CD4-positive, alpha-beta T cell treated with Interferon alpha-2 for 1 hour (primary cell): Measurements from ENCODE around the gene CHID1.

Source experiments
- DNase-seq, 2 donors: peaks; one replicate each; pipeline ENCODE4 v3.0.0-alpha.2; 2020 to 2022

The CHID1 gene

DNA sequence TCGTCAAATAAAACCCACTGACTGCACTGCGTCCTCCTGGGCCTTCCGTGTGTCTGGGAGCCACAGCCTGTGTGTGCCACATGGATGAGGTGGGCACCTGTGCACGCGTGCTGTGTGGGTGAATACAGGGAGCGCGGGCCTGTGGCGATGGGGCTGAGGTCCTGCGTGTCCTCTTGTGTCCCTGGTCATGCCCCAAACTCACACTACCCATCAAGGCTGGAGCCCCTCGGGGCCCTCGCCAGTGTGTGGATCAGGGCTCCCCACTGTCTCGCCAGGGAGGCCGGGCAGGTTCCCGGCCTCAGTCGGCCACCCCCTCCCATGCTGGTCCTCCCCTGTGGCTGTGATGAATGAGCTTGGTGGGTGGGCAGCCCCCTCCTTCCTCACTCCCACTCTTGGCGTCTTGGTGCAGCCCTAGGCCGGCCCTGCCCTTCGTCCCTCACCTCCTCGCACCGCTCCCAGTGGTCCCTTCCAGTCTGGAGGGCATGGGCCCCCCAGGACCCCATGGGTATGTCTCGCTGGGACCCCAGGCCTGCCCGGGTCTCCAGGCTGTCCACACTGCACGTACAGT is 78.6 kb downstream of the CHID1 start:
- DNase-seq, result no peak

DNA sequence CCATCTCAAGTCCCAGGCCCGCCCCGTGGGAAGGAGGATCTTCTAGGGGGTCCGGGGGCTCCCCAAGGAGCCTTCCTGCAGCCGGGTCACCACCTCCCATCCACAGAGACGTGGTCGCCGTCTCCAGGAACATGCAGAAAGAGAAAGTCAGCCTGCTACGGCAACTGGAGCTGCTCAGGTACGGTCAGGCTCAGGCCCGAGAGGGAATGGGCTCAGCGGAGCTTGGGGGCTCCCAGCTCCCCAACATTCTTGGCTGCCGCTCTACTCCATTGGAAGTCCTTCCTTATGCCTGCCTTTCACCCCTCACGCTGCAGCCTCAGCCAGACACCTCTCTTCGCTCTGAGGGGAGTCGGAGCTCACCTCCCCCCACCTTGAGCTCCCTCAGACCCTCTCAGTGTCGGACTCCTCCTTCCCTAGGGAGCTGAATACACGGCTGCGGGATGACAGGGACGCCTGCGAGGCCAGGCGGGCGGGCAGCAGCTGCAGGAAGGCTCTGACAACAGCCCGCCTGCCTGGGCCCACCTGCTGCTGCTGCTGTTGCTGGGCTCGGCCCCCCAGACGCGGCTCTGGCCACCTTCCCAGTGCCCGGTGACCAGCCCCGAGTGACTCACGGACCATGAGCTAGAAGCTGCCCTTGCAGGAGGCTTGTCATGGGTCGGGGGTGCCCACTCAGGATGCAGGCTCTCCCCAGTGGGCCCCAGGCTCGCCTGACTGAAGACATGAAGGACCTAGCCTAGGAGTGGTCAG is 79.3 kb downstream of the CHID1 start:
- no peak for DNase-seq

GRCh38 chr11:830295-831117 is 80.1 kb downstream of the CHID1 start:
- peak; percentile 55 to 71 for DNase-seq

DNA sequence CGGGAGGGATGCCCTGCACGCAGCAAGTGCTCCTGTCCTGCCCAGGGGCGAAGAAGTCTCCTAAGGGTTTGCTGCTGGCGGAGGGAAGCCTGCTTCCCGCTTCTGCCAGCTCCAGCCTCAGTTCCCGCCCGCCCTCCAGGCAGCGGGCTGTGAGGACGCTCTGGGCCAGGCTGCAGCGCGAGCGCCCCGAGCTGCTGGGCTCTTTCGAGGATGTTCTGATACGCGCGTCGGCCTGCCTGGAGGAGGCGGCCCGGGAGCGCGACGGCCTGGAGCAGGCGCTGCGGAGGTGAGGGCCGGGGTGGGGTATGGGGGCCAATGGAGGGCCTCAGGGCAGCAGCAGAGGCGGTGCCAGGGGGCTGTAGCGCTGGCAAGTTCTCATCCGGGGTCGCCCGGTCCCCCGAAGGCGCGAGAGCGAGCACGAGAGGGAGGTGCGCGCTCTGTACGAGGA is 80.7 kb downstream of the CHID1 start:
- DNase-seq, result no peak

DNA sequence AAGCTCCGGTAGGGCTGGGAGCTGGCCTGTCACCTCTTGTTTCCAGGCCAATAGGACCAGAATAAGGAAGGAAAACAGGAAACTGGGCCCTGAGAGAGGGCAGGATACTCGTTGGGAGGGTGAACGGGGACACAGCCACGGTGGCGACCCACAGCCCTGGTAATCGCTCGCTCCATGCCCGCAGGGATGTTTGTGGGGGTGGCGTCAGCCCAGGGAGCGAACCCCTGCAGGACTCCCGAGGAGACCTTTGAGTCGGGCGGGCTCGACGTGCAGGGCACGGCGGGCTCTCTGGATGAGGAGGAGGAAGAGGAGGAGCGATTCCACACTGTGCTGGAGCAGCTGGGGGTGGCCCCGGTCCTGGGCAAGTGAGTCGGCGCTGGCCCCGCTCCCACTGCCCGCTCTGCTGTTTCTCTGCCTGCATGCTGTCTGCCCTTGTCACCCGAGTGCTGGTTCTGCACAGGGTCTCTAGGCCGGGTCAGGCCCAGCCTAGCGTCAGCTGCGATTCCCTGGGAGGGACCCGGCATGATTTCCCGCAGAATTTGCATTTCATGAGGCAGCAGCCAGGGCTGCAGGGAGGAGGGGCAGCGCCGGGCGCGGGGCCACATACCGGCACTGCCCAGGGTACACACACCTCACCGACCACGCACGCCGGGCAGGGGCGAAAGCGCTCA is 81.3 kb downstream of the CHID1 start:
- no peak for DNase-seq

- no peak for DNase-seq
Measured at GRCh38 chr11:828506-829175, 82.0 kb downstream of the CHID1 start.

GRCh38 chr11:827897-828192 is 82.8 kb downstream of the CHID1 start, which contains the start of gene CRACR2B:
CRACR2B (plus strand) TSS chr11:827919; CDS start chr11:828608, 689 bp downstream.
- DNase-seq, result no peak

- no peak for DNase-seq
Measured at GRCh38 chr11:827146-827896, 83.3 kb downstream of the CHID1 start.

DNA sequence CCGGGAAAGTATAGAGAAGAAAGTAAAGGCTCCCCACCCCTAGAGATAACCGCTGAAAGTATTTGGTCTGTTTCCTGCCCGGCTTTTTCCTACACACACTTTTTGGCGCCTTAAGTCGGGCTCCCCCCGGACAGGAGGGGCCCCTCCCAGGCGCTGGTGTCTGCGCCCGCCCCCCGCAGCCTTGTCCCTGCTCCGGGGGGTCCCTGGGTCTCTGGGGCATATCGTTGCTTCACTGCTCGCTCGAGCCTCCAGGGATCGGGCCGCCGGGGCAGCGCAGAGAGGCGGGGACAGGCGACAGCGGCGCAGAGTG is 83.8 kb downstream of the CHID1 start:
- no peak for DNase-seq

- no peak for DNase-seq
Measured at GRCh38 chr11:826227-826621, 84.4 kb downstream of the CHID1 start.

- DNase-seq, result no peak
Measured at GRCh38 chr11:825366-826226, 85.0 kb downstream of the CHID1 start.

GRCh38 chr11:824942-825341 is 85.7 kb downstream of the CHID1 start:
- no peak for DNase-seq

- DNase-seq, result no peak
Measured at GRCh38 chr11:824292-824880, 86.2 kb downstream of the CHID1 start.

DNA sequence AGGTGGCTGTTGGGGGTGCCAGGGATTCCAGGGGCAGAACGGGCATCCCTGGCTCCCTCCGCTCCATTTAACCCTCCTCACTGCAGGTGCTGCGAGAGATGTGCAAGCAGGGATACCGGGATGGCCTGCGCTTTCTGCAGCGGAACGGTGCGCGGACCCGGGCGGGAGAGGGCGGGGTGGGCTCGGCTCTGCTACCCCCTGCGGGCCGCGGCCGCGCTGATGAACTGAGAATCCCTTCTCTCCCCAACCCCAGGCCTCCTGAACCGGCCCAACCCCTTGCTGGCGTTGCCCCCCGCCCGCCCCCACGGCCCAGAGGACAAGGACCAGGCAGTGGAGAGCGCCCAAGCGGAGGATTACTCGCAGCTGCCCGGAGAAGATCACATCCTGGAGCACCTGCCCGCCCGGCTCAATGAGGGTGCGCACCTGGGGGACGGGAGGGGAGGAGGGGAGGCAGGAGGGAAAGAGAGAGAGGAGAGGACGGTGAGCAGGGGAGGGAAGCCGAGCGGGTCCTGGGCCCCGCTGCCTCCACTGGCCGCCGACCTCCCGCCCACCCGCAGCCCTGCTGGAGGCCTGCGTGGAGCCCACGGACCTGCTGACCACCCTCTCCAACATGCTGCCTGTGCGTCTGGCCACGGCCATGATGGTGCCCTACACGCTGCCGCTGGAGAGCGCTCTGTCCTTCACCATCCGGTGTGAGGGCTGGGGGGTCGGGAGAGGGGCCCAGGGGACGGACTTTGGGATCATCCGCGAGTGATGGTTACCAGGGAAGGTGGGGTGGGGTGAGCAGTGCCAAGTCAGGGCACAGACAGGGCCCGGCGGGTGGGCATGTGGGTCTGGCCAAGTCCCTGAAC is 86.9 kb downstream of the CHID1 start:
- DNase-seq, result no peak

GRCh38 chr11:821512-822371 is 88.9 kb downstream of the CHID1 start:
- peak in 1 of 2 donors; percentile 35 for DNase-seq

DNA sequence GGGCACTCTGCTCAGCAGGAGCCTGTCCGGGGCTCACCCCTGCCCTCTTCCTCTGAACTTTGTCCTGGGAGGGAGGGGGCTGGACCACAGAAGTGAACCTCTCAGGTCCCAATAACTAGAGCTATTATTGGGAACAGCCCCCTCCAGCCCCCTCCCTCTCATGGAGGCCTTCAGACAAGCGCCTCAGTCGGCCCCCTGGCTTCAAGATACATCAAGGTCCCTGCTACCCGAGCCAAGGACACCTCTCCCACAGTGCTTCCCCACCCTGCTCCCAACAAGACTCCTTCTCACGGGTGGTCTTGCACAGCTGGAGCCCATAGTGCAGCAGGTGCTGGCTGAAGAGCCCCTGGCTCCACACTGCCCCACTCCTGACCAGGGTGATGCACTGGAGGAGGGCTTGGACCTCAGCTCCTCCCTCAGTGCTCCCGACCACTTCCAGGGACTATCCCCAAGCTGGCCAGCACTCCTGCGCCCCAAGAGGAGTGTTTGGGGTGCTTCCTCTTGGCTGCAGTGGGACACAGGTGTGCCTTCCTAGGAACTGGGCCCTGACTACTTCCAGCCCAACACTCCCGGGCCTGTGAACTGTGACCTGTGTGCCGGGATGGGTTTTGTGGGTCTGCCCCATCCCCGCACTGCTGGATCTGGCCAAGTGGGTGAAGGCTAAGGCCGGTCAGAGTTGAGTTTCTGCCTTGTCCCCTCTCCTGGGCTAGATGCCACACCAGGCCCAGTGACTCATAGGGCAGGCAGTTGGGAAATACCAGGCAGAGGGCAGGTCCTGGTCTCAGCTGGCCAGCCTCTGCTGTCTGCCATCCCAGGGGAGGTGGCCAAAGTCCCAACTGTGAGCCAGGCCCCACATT is 89.7 kb downstream of the CHID1 start:
- DNase-seq, result peak in 1 of 2 donors; percentile 58

- DNase-seq, result peak; percentile 95 to 96
Measured at GRCh38 chr11:819943-820649, 90.5 kb downstream of the CHID1 start.
